PC-9 (cell line): Measurements from ENCODE around the gene SCCPDH.

Source experiments
- CTCF ChIP-seq: fragments of 200-600 bp; sonication (generic); conservative IDR thresholded peaks from 2 replicates; pipeline ENCODE4 v1.6.1; 2017; ENCODE audit warnings: mixed run types, antibody characterized with exemption, mild to moderate bottlenecking, moderate library complexity
- EZH2 ChIP-seq: fragments of 200-600 bp; sonication (generic); IDR thresholded peaks from 2 replicates; pipeline ENCODE4 v1.8.0; 2017; ENCODE audit warnings: antibody characterized with exemption, low read depth

- no peak for TF ChIP-seq CTCF
- TF ChIP-seq EZH2: no peak
Measured at GRCh38 chr1:246748867-246749266, 24.7 kb downstream of the SCCPDH start.
